GM19328 (cell line): ENCODE results near the gene CDIP1.

Source experiments
- ATAC-seq: cut with Tn5 transposase; IDR thresholded peaks from one replicate; pipeline ENCODE4 v1.9.1; 2021; ENCODE audit warnings: mild to moderate bottlenecking, moderate library complexity; ENCODE audit not compliant: unreplicated experiment

Gene CDIP1

DNA sequence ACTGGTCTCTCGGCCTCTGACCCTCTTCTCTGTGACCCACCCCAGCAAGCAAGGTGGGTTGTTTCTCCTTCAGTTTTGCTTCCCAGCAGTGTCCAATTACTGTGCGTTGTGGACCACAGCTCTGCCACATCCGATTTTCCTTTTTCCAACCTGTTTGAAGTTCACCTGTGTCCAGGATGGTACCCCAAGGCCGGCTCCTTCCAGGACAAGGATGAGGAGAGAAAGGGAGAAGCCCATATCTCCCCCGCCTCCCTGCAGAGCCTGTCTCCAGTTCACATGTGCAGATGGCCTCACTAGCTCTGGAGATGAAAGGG is 77.7 kb downstream of the CDIP1 start:
- no peak for ATAC-seq
